ENCODE data around the gene POLR3K. TPM values are rescaled to one million over a fixed set of nuclear protein-coding genes. Genes with fewer than 3 reads are reported as not detected.
A peak's percentile ranks its signal among the peaks of the same experiment; 100 is the strongest.

POLR3K gene
- polyA plus RNA-seq, 3 donors = 12.3 to 13.6 (median 13.5) TPM

DNA sequence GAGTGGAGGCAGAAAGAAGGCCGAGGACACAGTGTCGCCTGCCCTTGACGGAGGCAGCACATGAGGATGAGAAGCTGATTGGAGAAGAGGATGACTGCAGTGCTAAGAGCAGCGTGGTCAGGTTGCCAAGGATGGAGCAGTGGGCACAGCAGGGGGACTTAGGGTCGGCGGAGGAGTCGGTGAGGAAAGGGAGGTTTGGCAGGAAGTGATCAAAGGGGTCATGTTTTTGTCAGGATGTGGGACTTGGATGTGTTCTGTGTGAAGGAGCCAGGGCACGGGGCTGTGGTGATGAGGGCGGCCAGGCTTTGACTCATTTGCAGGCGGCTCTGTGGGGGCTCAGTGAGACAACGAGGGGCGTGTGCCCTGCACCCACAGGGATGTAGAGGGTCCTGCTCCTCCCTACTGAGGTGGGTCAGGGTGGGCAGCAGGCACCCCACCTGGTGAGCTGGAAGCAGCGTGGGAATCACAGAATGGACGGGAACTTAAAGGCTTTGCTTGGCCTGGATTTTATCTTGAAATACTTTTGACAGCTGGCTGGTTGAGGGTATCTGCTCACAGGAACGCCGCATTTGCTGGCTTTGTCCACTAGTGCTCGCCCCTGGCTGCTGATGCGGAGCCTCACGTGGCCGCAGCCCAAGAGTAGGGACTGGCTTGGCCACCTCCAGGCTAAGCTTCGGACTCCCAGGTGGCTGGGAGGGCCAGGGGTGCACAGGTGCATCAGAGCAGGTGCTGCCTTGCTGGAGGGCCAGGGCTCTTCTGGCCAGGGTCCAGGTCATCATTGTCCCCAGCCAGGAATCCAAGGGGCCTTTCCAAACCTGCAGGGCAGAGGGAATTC, 30.6 kb upstream of the POLR3K start:
- no peak for DNase-seq

DNA sequence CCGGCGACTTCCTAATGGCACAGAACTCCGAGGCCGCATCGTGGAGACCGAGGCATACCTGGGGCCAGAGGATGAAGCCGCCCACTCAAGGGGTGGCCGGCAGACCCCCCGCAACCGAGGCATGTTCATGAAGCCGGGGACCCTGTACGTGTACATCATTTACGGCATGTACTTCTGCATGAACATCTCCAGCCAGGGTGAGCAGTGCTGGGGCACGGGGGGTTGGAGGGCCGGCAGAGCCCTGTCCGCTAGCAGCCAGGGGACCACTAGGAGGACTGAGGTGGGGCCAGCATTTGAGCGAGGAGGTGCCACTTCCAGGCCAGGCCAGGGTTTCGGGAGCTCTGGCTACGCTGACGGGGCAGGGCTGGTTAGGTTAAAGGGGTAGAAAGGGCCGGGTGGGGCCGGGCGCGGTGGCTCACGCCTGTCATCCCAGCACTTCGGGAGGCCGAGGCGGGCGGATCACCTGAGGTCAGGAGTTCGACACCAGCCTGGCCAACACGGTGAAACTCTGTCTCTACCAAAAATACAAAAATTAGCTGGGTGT, 29.7 kb upstream of the POLR3K start:
- DNase-seq = no peak

DNA sequence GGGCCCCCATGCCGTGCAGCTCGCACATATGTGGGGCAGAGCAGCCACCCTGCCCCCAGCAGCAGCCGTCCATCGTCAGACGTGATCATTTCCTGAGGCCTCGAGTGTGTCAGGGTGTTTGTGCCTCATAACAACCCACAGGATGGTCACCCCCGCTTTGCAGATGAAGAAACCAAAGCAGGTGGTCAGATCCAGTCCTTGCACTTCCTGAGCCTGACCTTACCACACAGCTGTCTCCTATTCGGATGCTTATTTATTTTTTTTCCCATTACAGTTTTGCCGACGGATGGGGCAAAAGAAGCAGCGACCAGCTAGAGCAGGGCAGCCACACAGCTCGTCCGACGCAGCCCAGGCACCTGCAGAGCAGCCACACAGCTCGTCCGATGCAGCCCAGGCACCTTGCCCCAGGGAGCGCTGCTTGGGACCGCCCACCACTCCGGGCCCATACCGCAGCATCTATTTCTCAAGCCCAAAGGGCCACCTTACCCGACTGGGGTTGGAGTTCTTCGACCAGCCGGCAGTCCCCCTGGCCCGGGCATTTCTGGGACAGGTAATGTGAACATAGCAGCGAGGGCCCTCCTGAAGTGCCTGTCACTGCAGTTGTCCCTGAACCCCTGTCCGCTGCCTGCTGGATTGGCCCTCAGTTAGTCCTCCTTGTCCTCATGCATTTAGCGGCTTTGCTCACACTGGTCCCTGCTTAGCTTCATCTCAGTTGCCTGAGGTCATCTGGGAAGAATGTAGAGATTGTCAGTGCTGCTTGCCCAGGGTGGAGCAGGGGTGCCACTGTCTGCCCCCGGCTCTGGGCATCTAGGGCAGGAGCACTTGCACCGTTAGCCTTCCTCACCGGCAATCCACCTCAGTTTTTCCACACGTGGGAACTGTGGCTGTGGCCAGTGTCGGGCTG, 26.0 kb upstream of the POLR3K start:
- DNase-seq = no peak

- no peak for DNase-seq
These were observed 25.2 kb upstream of the POLR3K start for GRCh38 chr16:78444-79150.

GRCh38 chr16:77807-78443, 24.5 kb upstream of the POLR3K start, which contains the start of gene MPG:
Gene MPG, plus strand, starts transcription at chr16:78225. Its CDS starts 85 bp downstream, at chr16:78310.
- DNase-seq = peak; percentile 80

GRCh38 chr16:77273-77806, 23.9 kb upstream of the POLR3K start:
- DNase-seq = peak; percentile 45

GRCh38 chr16:76535-77272, 23.3 kb upstream of the POLR3K start:
- DNase-seq = no peak

DNA sequence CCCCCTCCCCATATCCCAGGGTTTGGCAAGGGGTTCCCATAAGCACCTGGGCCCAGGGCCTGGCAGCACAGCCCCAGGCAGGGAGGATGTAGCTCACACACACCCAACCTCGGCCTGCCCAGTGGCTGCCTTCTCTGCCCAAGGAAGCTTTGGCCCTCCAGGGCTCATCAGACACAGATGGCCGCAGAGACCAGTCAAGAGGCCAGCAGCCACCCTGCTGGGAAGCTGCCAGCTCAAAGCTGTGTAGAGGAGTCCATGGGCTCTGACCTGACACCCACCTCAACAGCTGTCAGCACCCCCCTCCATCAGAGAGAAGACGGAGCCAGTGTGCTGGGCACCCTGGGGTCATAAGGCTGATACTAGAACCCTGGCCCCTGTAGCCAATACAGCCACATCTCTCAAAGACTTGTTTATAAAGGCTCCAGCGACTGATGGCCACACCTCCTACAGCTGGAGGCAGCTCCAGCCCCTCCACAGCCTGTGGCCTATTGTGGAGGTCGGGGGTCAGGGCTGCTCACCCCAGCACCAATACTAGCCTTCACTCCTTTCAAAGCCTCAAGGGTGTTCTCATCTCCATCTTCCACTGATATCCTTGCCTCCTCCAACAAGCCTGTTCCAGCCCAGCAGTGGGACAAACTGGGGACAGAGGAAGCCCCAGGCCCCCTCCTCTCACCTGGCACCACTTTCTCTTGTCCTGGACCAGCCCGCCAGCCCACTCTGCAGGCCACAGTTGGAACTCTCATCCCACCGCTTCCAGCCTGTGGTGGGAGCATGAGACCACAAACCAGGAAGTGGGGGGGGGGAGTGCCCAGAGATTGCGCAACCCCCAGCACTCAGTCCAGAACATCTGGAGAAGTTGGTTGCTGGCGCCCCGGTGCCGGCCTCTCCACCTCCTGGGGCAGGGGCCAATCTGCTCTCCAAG, 22.4 kb upstream of the POLR3K start:
- DNase-seq = peak; percentile 46

GRCh38 chr16:74747-75334, 21.4 kb upstream of the POLR3K start:
- DNase-seq = no peak

- no peak for DNase-seq
These were observed 20.8 kb upstream of the POLR3K start for GRCh38 chr16:74051-74746.

DNA sequence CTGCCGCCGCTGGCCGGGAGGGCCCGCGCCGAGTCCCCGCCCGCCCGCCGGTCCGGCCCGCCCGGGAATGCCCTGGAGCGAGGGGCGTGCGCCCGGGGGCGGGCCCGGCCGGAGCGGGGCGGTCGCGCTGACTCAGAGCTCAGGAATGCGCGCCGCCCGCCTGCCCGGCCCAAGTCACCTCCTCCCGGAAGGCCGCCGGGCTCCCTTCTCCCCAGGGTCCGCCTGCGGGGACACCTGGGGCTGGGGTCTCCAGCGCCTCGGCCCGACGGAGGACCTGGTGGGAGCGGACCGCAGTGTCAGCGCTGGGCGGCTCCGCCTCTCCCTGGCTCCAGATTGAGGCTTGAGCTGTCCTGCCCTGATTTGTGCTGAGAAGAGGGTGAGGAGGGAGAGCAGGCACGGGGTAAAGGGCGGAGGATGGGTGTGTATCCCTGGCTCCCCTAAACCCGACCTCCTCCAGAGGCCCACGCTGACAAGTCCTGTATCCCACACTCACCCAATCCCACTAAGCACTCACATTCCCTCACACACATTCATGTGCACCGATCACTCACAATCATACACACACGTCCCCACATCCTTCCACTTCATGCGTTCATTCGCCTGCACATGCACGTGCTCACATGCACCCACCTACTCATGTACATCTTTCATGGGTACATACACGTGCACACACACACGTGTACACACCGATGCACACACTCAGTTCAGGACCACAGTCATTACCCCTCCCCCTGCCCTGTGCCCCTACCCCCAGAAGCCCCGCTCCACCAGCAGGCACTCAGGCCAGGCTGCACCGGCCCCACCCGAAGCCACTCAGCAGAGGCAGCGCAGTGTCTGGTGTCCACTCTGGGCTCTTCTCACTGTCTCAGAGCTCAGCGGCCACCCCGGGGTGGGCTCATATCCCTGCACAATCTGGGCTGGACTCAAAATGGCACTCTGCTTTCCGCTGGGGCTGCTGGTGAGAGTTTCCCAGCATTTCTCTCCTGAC, 19.4 kb upstream of the POLR3K start, which contains the start of gene RHBDF1:
Gene RHBDF1 (minus strand): TSS at position 71 of the 988 bp plus-strand sequence. CDS start 7,616 bp downstream, outside the sequence.
- peak; percentile 71 for DNase-seq

DNA sequence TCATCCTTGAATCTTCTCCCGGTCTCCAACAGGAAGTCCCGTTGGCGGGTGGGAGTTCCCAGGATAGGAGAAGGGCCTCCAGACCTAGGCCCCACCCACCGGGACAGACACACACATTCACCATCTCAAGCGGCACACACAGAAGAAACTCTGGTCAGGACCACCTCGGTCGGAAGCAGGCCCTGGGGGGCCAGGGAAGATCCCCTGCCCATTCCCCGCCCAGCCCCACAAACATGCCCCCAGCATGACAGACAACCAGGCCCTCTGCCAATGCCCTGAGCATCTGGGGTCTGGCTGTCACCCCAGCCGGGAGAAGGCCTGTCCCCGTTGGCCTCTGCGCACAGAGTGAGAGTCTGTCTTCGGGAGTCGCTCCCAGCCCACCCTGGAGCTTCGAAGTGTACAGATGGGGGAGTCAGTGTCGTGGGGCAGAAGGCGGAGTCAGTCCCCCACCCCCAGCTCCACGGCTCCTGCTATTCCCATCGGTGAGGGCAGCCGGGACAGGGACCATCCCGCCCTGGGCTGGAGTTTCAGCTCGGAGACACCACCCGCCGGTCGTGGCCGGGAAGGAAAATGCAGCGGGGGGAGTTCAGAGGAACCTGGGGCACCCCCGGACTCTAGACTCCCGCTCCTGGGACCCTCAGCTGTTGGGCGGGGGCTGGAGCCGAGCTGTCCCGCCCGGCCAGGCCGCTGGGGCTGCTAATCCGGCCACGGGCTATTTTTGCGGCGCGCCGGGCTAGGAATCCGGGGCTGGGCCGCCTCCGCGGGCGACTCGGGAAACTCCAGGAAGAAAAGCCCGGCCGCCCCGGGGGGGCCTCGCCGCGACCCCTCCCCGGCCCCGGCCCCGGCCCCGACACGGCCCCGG, 18.4 kb upstream of the POLR3K start:
- DNase-seq = peak; percentile 72

GRCh38 chr16:71210-71539, 17.8 kb upstream of the POLR3K start:
- no peak for DNase-seq

DNA sequence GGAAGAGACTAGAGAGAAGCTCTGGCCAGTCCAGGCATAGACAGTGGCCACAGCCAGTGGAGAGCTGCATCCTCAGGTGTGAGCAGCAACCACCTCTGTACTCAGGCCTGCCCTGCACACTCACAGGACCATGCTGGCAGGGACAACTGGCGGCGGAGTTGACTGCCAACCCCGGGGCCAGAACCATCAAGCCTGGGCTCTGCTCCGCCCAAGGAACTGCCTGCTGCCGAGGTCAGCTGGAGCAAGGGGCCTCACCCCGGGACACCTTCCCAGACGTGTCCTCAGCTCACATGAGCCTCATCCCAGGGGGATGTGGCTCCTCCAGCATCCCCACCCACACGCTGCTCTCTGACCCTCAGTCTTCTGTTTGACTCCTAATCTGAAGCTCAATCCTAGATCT, 15.8 kb upstream of the POLR3K start:
- no peak for DNase-seq

- DNase-seq = no peak
These were observed 14.7 kb upstream of the POLR3K start for GRCh38 chr16:67884-68789.
